Breast epithelium (tissue), 3 donors: ENCODE measurements around the gene TRIM46.

ENCODE experiments used
- CTCF ChIP-seq, 3 donors: fragments of 450-650 bp; IDR thresholded peaks; one replicate each; pipeline ENCODE4 v1.5.1; 2016 to 2017; ENCODE audit warnings: antibody characterized with exemption in 3 of 3, mild to moderate bottlenecking in 3 of 3, moderate library complexity in 3 of 3
- POLR2AphosphoS5 ChIP-seq, 3 donors: sonication (generic); formaldehyde crosslinking; IDR thresholded peaks; one replicate each; pipeline ENCODE4 v1.6.1; 2017; ENCODE audit warnings: antibody characterized with exemption in 3 of 3

DNA sequence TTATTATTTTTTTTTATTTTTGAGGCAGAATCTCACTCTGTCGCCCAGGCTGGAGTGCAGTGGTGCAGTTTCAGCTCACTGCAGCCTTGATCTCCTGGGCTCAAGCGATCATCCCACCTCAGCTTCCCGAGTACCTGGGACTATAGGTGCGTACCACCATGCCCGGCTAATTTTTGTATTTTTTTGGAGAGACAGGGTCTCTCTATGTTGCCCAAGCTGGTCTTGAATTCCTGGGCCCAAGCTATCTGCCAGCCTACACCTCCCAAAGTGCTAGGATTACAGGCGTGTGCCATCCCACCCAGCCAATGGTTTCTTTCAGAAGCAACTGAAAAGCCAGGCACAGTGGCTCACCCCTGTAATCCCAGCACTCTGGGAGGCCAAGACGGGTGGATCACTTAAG is 2.8 kb upstream of the TRIM46 start:
- TF ChIP-seq CTCF (IDR thresholded peaks at IDR 0.05) (no peak), POLR2AphosphoS5 (IDR thresholded peaks at IDR 0.05) (no peak)
